Body of pancreas (tissue), 4 donors: ENCODE data around the gene FIZ1. TPM values are rescaled to one million over a fixed set of nuclear protein-coding genes. Genes with fewer than 3 reads are reported as not detected.

Experiments used
- ATAC-seq: fragments of 150-250 bp; one replicate; pipeline ENCODE4 v1.9.1; 2016
- DNase-seq, 4 donors: peaks; one replicate each; pipeline ENCODE4 v3.0.0-alpha.2; 2019
- H3K27ac ChIP-seq, 4 donors: fragments of 200-600 bp; sonication (generic); 1 replicate in 3 of 4; 2 replicates in 1 of 4; pipeline versions ENCODE4 v1.5.1 to v1.6.1; 2016 to 2019; ENCODE audit warnings: mild to moderate bottlenecking in 1 of 4, mixed read lengths in 1 of 4, moderate library complexity in 1 of 4
- H3K27me3 ChIP-seq, 2 donors: fragments of 200-600 bp; sonication (generic); one replicate each; pipeline ENCODE4 v1.6.0; 2016; ENCODE audit warnings: mild to moderate bottlenecking in 1 of 2
- H3K36me3 ChIP-seq, 2 donors: fragments of 200-600 bp; sonication (generic); replicated peaks in 1 of 2; 2 replicates each; pipeline ENCODE4 v1.5.1; 2016; ENCODE audit warnings: low read depth in 2 of 2; ENCODE audit not compliant: insufficient read depth in 1 of 2
- H3K4me1 ChIP-seq: fragments of 200-600 bp; sonication (generic); one replicate; pipeline ENCODE4 v1.6.0; 2016
- H3K4me3 ChIP-seq, 2 donors: fragments of 200-600 bp; sonication (generic); 1 replicate in 1 of 2; 2 replicates in 1 of 2; pipeline ENCODE4 v1.5.1; 2016 to 2019
- H3K9me3 ChIP-seq, 3 donors: fragments of 200-600 bp; sonication (generic); 1 replicate in 2 of 3; 2 replicates in 1 of 3; pipeline ENCODE4 v1.5.1; 2016
- CTCF ChIP-seq, 7 experiments: fragments of 450-650 bp in 4 of 7; fragments of 200-600 bp in 3 of 7; sonication (generic) in 3 of 7; IDR thresholded peaks; one replicate each; pipeline ENCODE4 v1.5.1; 2016 to 2019; ENCODE audit warnings: antibody characterized with exemption in 7 of 7
- POLR2A ChIP-seq, 3 donors: fragments of 450-650 bp; IDR thresholded peaks; one replicate each; pipeline ENCODE4 v1.6.1; 2016; ENCODE audit warnings: antibody characterized with exemption in 3 of 3, mild to moderate bottlenecking in 2 of 3
- WGBS, 2 donors: methylation state at CpG; one replicate each; pipeline ENCODE4 v1.1.5; 2017; 5-methylcytosine and 5-hydroxymethylcytosine counted together
- intact Hi-C: fragments of 100-400 bp; cut with DNase I; formaldehyde crosslinking; loops from one replicate; pipeline ENCODE4 v1.15.1; 2023
- total RNA-seq, 2 donors: library from RNA; depleted of rRNA; stranded (reverse); fragments of >200 nt; gene quantifications; one replicate each; pipeline ENCODE4 v1.1.0, GENCODE V29; 2016

The FIZ1 gene
- total RNA-seq, 2 donors from 2014 or later = 5.7 to 13.5 TPM

DNA sequence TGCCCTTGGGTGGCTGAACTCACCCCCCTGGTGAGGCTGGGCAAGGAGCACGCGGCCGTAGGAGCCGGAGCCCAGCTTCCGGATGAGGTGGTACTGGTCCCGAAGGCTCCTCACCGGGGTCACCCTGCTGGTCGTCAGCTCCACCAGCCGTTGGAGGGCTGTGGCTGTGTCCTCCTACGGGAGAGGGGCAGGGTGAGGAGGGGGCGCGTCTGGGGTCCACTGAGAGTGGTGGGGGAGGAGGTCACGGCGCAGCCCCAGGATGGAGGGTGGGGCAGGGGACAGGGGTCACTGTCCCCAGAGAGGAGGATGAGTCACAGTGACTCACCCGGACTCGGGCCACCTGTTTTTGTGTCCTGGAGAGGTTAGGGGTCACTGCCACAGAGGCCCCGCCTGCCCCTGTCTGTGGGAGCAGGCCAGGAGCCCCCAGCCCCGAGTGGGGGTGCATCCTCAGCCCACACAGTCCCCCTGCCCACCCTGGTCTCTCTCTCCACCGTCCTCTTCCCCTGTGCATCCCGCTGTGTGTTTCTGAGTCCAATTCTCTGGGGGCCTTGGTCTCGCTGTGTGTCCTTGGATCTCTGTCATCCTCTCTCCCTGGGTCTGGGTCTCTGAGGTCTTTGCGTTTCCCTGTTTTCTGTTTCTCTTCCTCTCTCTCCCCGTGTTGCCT is 54.4 kb downstream of the FIZ1 start:
- Histone ChIP-seq H3K4me1 (peaks cover 6% of the 10 kb centered on the region), H3K4me3 (no peak overlapping the region), H3K36me3 (no peaks in the 10 kb centered on the region), H3K27ac (no peak overlapping the region), H3K9me3 (no peaks in the 10 kb centered on the region), H3K27me3 (peaks cover 0 to 3% of the 10 kb centered on the region in 2 donors)
- TF ChIP-seq CTCF (IDR thresholded peaks at IDR 0.05) = no peak
- no peak for TF ChIP-seq POLR2A (IDR thresholded peaks at IDR 0.05)
- WGBS, 2 donors = 54 to 71% methylated on average over 16 to 18 of the region's 23 CpGs
- intact Hi-C loops = no loop called here
- ATAC-seq (no peak), DNase-seq (no peak)

GRCh38 chr19:55544014-55544413 is 55.3 kb downstream of the FIZ1 start:
- TF ChIP-seq CTCF (IDR thresholded peaks at IDR 0.05) = no peak
- TF ChIP-seq POLR2A (IDR thresholded peaks at IDR 0.05) = no peak
- no peak overlapping the region for H3K4me3 ChIP-seq
- H3K27me3 ChIP-seq = peaks cover 0 to 3% of the 10 kb centered on the region in 2 donors
- intact Hi-C loops = no loop called here
- DNase-seq = no peak
- no peak for ATAC-seq
- H3K27ac ChIP-seq = no peak overlapping the region
- no peaks in the 10 kb centered on the region for H3K4me1 ChIP-seq
- H3K9me3 ChIP-seq = no peaks in the 10 kb centered on the region
- 69 to 70% methylated on average over 9 to 15 of the region's 15 CpGs for WGBS, 2 donors
- no peaks in the 10 kb centered on the region for H3K36me3 ChIP-seq

DNA sequence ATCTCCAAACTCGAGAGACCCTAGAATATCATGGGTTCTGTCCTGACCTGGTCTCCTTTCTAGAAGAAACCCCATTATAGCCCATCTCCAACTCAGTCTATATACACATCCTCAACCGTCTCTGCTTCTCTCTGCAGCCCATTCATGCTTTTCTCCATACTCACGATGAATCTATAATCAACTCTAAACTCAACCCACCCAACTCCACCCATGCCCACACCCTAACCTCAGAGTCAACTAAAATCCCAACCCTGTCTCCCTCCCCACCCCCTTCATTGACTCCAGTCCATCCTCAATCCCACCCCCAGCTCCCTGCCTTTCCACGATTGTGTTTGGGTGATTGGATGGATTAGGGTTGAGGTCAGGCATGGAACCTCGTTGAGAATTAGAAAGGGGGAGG is 55.8 kb downstream of the FIZ1 start:
- no peaks in the 10 kb centered on the region for H3K9me3 ChIP-seq
- no peak overlapping the region for H3K27ac ChIP-seq
- 54 to 58% methylated on average over 5 of the region's 5 CpGs for WGBS, 2 donors
- no peaks in the 10 kb centered on the region for H3K4me1 ChIP-seq
- intact Hi-C loops = no loop called here
- H3K4me3 ChIP-seq = no peak overlapping the region
- DNase-seq (no peak), ATAC-seq (no peak)
- H3K36me3 ChIP-seq = no peaks in the 10 kb centered on the region
- H3K27me3 ChIP-seq = peaks cover 0 to 3% of the 10 kb centered on the region in 2 donors
- no peak for TF ChIP-seq POLR2A (IDR thresholded peaks at IDR 0.05)
- TF ChIP-seq CTCF (IDR thresholded peaks at IDR 0.05) = no peak

GRCh38 chr19:55542292-55542855 is 56.9 kb downstream of the FIZ1 start:
- no peak for TF ChIP-seq CTCF (IDR thresholded peaks at IDR 0.05)
- no peak for TF ChIP-seq POLR2A (IDR thresholded peaks at IDR 0.05)
- no peak overlapping the region for H3K4me3 ChIP-seq
- no peaks in the 10 kb centered on the region for H3K36me3 ChIP-seq
- H3K4me1 ChIP-seq = no peaks in the 10 kb centered on the region
- peaks cover 0 to 3% of the 10 kb centered on the region in 2 donors for H3K27me3 ChIP-seq
- no peak overlapping the region for H3K27ac ChIP-seq
- 58 to 69% methylated on average over 7 of the region's 7 CpGs for WGBS, 2 donors
- intact Hi-C loops = no loop called here
- ATAC-seq (no peak), DNase-seq (no peak)
- H3K9me3 ChIP-seq = no peaks in the 10 kb centered on the region

Other genes starting within 250 kb of the FIZ1 start
- 1 to 10 TPM in 1 of 2 donors, not detected in 1; 1.6 TPM for gene COX6B2, start 244.8 kb downstream of the FIZ1 start, total RNA-seq
- gene GARIN5B, start 236.3 kb downstream of the FIZ1 start, total RNA-seq = not detected
- not detected for gene IL11, start 229.1 kb downstream of the FIZ1 start, total RNA-seq
- not detected for gene TMEM190, start 222.7 kb downstream of the FIZ1 start, total RNA-seq
- 10 to 100 TPM; 12.5 to 53.4 TPM for gene TMEM238, start 215.2 kb downstream of the FIZ1 start, total RNA-seq
- gene RPL28, start 213.6 kb downstream of the FIZ1 start, total RNA-seq = 100 to 1,000 TPM; 113 to 268 TPM
- 1 to 10 TPM; 6.5 to 7.9 TPM for gene UBE2S, start 191.7 kb downstream of the FIZ1 start, total RNA-seq
- gene SHISA7, start 156.2 kb downstream of the FIZ1 start, total RNA-seq = not detected
- 10 to 100 TPM; 38.4 to 75.8 TPM for gene ISOC2, start 137.9 kb downstream of the FIZ1 start, total RNA-seq
- not detected for gene C19orf85, start 134.8 kb downstream of the FIZ1 start, total RNA-seq
- 1 to 10 TPM; 3.4 to 8.2 TPM for gene ZNF628, start 122.9 kb downstream of the FIZ1 start, total RNA-seq
- gene NAT14, start 114.3 kb downstream of the FIZ1 start, total RNA-seq = 1 to 10 TPM; 4.2 to 8.2 TPM
- gene SSC5D, start 111.1 kb downstream of the FIZ1 start, total RNA-seq = 1 to 10 TPM; 2.6 to 3.3 TPM
- not detected for gene SBK2, start 62.4 kb downstream of the FIZ1 start, total RNA-seq
- gene SBK3, start 54.0 kb downstream of the FIZ1 start, total RNA-seq = not detected
- gene ZNF579, start 18.7 kb downstream of the FIZ1 start, total RNA-seq = 1 to 10 TPM; 3.3 to 6.2 TPM
- 10 to 100 TPM; 29.7 to 45.4 TPM for gene ZNF524, start 771 bp upstream of the FIZ1 start, total RNA-seq
- gene ZNF865, start 6.1 kb upstream of the FIZ1 start, total RNA-seq = 10 to 100 TPM in 1 of 2 donors, 1 to 10 TPM in 1; 6.5 to 14.8 TPM
- 1 to 10 TPM; 6.9 to 9.6 TPM for gene ZNF784, start 25.0 kb upstream of the FIZ1 start, total RNA-seq
- gene ZNF580, start 41.5 kb upstream of the FIZ1 start, total RNA-seq = 10 to 100 TPM; 29.7 to 36.1 TPM
- 10 to 100 TPM; 16.8 to 20.2 TPM for gene ZNF581, start 44.1 kb upstream of the FIZ1 start, total RNA-seq
- 10 to 100 TPM in 1 of 2 donors, 1 to 10 TPM in 1; 5.9 to 15.0 TPM for gene CCDC106, start 48.7 kb upstream of the FIZ1 start, total RNA-seq
- gene U2AF2, start 55.5 kb upstream of the FIZ1 start, total RNA-seq = 100 to 1,000 TPM in 1 of 2 donors, 10 to 100 TPM in 1; 53.4 to 106 TPM
- gene EPN1, start 75.7 kb upstream of the FIZ1 start, total RNA-seq = 10 to 100 TPM; 52.1 to 52.4 TPM
- not detected for gene NLRP9, start 138.9 kb upstream of the FIZ1 start, total RNA-seq
- not detected for gene RFPL4A, start 159.6 kb upstream of the FIZ1 start, total RNA-seq
- 1 to 10 TPM in 1 of 2 donors, not detected in 1; 2.3 TPM for gene RFPL4AL1, start 169.6 kb upstream of the FIZ1 start, total RNA-seq
- not detected for gene NLRP11, start 232.5 kb upstream of the FIZ1 start, total RNA-seq
- gene NLRP4, start 237.0 kb upstream of the FIZ1 start, total RNA-seq = not detected